GM12801 (cell line): ENCODE measurements around the gene GRM4.

Source experiments
- CTCF ChIP-seq: IDR thresholded peaks from one replicate; pipeline ENCODE4 v1.5.1; 2011; ENCODE audit warnings: control low read depth; ENCODE audit not compliant: insufficient read length; ENCODE audit errors: extremely low read depth

The GRM4 gene

DNA sequence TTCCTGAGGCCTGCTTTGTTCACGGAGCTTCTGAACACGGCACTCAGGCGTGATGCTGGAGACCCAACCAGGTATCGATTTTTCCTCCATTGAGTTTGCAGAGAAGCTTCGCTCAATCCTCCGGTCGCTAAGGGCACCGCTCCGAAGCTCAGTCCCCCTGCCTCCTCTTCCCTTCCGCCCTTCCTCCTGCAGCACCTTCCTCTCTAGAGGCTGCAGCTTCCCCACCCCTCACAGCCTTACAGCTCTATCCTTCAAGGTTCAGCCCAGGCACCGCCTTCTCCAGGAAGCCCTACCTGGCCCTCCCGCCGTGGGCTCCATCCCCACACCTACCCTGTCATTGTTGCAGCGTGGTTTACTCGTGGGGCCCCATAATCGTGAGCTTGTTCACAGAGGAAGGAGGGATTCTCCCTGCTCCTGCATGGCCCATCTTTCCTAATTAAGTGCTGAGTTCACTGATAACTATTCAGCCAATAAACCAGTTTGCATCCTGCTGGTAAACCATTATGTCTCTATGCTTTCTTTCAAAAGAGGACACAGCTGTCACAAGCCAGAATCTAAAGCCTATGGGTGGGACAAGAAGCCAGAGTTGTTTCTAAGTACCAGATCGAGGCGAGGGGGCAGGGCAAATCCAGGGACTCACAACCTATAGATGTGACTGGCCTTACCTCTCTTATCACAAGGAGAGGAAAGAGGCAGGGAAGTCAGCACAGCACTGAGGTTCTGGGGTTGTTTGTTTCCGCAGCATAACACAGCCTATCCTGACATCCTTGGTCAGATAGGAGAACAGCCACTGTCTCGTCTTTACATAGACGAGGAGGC, 152.0 kb downstream of the GRM4 start:
- TF ChIP-seq CTCF: no peak

GRCh38 chr6:33993091-33993490, 152.8 kb downstream of the GRM4 start:
- no peak for TF ChIP-seq CTCF

DNA sequence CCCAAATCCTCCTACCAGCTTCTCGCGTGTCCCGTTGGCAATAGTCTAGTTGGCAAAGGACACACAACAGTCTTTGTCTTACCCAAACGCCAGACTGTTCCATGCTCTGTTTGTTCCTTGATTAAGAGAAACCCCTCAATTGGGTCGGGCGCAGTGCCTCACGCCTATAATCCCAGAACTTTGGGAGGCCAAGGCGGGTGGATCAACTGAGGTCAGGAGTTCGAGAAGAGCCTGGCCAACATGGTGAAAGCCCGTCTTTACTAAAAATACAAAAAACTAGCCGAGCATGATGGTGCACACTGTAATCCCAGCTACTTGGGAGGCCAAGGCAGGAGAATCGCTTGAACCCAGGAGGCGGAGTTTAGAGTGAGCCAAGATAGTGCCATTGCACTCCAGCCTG, 153.7 kb downstream of the GRM4 start:
- no peak for TF ChIP-seq CTCF

DNA sequence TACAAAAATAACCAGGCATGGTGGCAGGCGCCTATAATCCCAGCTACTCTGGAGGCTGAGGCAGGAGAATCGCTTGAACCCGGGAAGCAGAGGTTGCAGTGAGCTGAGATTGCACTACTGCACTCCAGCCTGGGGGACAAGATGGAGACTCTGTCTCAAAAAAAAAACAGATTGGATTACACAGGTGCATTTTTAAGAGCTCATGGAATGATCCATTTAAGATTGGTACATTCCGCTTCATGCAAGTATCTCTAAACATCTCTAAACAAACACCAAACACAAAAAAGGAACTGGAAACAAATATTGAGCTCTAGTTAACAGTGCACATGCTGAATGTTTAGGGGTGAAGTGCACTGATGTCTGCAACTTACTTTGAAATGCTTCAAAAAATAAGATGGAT, 154.3 kb downstream of the GRM4 start:
- TF ChIP-seq CTCF: no peak

DNA sequence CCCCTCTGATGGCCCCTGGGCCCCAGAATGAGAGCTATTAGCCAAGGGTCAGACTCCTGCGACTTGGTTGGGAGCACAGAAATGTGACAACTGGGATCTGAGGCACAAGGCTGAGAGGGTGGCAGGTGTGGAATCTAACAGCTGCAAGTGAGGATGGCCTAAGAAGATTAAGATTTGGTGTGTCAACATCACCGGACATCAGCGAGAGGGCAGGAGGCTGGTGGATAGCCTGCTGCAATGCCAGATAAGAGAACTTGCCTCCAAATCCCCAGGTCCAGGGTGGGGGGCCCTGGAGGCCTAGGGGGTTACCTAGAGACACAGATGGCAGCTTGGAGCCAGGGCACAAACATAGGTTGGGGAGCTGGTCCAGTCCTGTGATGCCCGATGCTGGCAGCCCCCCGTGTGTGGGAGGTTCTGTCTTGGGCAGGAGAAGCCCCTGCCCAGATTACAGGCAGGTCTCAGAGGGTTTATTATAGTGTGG, 155.8 kb downstream of the GRM4 start:
- TF ChIP-seq CTCF: no peak

GRCh38 chr6:33989016-33989854, 156.7 kb downstream of the GRM4 start:
- TF ChIP-seq CTCF: no peak
